H1 (cell line): ENCODE measurements around the gene LRRC3B. TPM values are rescaled to one million over a fixed set of nuclear protein-coding genes. Genes with fewer than 3 reads are reported as not detected.

ENCODE experiments used
- CTCF ChIA-PET: fragments of 300-600 bp; sonication (Branson Sonifier 250); formaldehyde crosslinking; loops from one replicate; lab custom pipeline; 2021; ENCODE audit not compliant: partially characterized antibody; lab: Charles Lee
- POLR2A ChIA-PET: fragments of 300-600 bp; sonication (Branson Sonifier 250); formaldehyde crosslinking; loops from one replicate; lab custom pipeline; 2021; ENCODE audit warnings: inconsistent platforms; ENCODE audit not compliant: partially characterized antibody; lab: Charles Lee
- DNase-seq, 2 experiments: peaks; one replicate each; pipeline versions ENCODE4 v3.0.0 to v3.0.0-alpha.2; 2010 to 2022; ENCODE audit warnings: low spot score in 2 of 2, low read depth in 1 of 2, mixed read lengths in 1 of 2
- FAIRE-seq: peaks from 2 replicates; lab custom pipeline; 2011; peaks lifted over from hg19 to GRCh38; lab: Jason Lieb, UNC
- H2AFZ ChIP-seq: 2 replicates; pipeline ENCODE4 v1.8.1; 2012; ENCODE audit warnings: low read length, inconsistent platforms
- H2AK5ac ChIP-seq: 2 replicates; pipeline ENCODE4 v1.6.1; 2013; ENCODE audit warnings: low read depth, low read length
- H2BK120ac ChIP-seq: replicated peaks from 2 replicates; pipeline ENCODE3; 2013; ENCODE audit warnings: low read depth, low read length, inconsistent platforms
- H2BK12ac ChIP-seq: 2 replicates; pipeline ENCODE4 v1.6.1; 2013; ENCODE audit warnings: low read depth, low read length
- H2BK15ac ChIP-seq: 2 replicates; pipeline ENCODE4 v1.6.1; 2013; ENCODE audit warnings: low read length
- H2BK20ac ChIP-seq: 2 replicates; pipeline ENCODE4 v1.6.1; 2013; ENCODE audit warnings: low read length
- H2BK5ac ChIP-seq: 2 replicates; pipeline ENCODE4 v1.6.1; 2013; ENCODE audit warnings: low read depth, low read length
- H3K14ac ChIP-seq: 2 replicates; pipeline ENCODE4 v1.6.1; 2013; ENCODE audit warnings: inconsistent platforms; ENCODE audit not compliant: insufficient read length
- H3K18ac ChIP-seq: 2 replicates; pipeline ENCODE4 v1.6.1; 2013; ENCODE audit warnings: low read length; ENCODE audit errors: extremely low read depth
- H3K23ac ChIP-seq: 2 replicates; pipeline ENCODE4 v1.6.1; 2013; ENCODE audit warnings: inconsistent platforms; ENCODE audit not compliant: insufficient read length
- H3K23me2 ChIP-seq: 2 replicates; pipeline ENCODE4 v1.6.1; 2013; ENCODE audit warnings: low read depth, low read length
- H3K27ac ChIP-seq: 2 replicates; pipeline ENCODE4 v1.6.1; 2011; ENCODE audit warnings: low read depth, low read length, inconsistent platforms
- H3K27me3 ChIP-seq, 4 experiments: replicated peaks in 1 of 4; 1 replicate in 1 of 4; 2 replicates in 3 of 4; pipeline versions ENCODE4 v1.6.1 to v1.8.1; 2011 to 2013; ENCODE audit warnings: low read length in 3 of 4, mild to moderate bottlenecking in 3 of 4, inconsistent platforms in 2 of 4, mixed read lengths in 2 of 4, moderate library complexity in 1 of 4; ENCODE audit not compliant: control insufficient read depth in 3 of 4, insufficient read depth in 3 of 4; ENCODE audit errors: extremely low read depth in 1 of 4
- H3K36me3 ChIP-seq, 4 experiments: 2 replicates each; pipeline versions ENCODE4 v1.6.1 to v1.8.1; 2011 to 2013; ENCODE audit warnings: mild to moderate bottlenecking in 4 of 4, low read length in 3 of 4, moderate library complexity in 2 of 4, control low read depth in 1 of 4, inconsistent platforms in 1 of 4; ENCODE audit not compliant: insufficient read depth in 4 of 4, control insufficient read depth in 2 of 4
- H3K4ac ChIP-seq: replicated peaks from 2 replicates; pipeline ENCODE3; 2013; ENCODE audit warnings: low read length, low read depth, mixed read lengths, inconsistent platforms; ENCODE audit not compliant: insufficient read length
- H3K4me1 ChIP-seq, 4 experiments: replicated peaks in 1 of 4; 1 replicate in 1 of 4; 2 replicates in 3 of 4; pipeline versions ENCODE4 v1.6.1 to v1.8.1; 2011 to 2013; ENCODE audit warnings: low read length in 3 of 4, inconsistent platforms in 2 of 4, mixed read lengths in 1 of 4; ENCODE audit not compliant: insufficient read depth in 4 of 4, control insufficient read depth in 3 of 4
- H3K4me2 ChIP-seq, 2 experiments: 2 replicates each; pipeline versions ENCODE4 v1.6.1 to v1.8.1; 2011 to 2013; ENCODE audit warnings: low read depth in 2 of 2, low read length in 2 of 2, control low read depth in 1 of 2, inconsistent platforms in 1 of 2, mild to moderate bottlenecking in 1 of 2; ENCODE audit not compliant: insufficient read depth in 1 of 2
- H3K4me3 ChIP-seq, 4 experiments: fragments of 200-600, 300-600 bp in 1 of 4; sonication (generic), shearing (Covaris generic), sonication (Bioruptor Twin) in 1 of 4; 2 replicates each; pipeline versions ENCODE4 v1.5.1 to v1.8.1; 2011 to 2016; ENCODE audit warnings: low read length in 4 of 4, low read depth in 3 of 4, control low read depth in 2 of 4, inconsistent platforms in 2 of 4, mild to moderate bottlenecking in 2 of 4, mixed read lengths in 1 of 4, moderate library complexity in 1 of 4; ENCODE audit not compliant: insufficient read depth in 2 of 4; ENCODE audit errors: extremely low read depth in 1 of 4
- H3K56ac ChIP-seq: replicated peaks from 2 replicates; pipeline ENCODE3; 2013; ENCODE audit warnings: low read depth, mild to moderate bottlenecking, mixed read lengths, low read length, inconsistent platforms; ENCODE audit not compliant: insufficient read length
- H3K79me1 ChIP-seq: 2 replicates; pipeline ENCODE4 v1.6.1; 2013; ENCODE audit warnings: low read depth, low read length, control low read depth
- H3K79me2 ChIP-seq, 2 experiments: 2 replicates each; pipeline versions ENCODE4 v1.6.1 to v1.8.1; 2012 to 2013; ENCODE audit warnings: low read length in 2 of 2, mild to moderate bottlenecking in 2 of 2, inconsistent platforms in 1 of 2; ENCODE audit not compliant: insufficient read depth in 2 of 2, control insufficient read depth in 1 of 2
- H3K9ac ChIP-seq, 4 experiments: replicated peaks in 1 of 4; 1 replicate in 1 of 4; 2 replicates in 3 of 4; pipeline versions ENCODE4 v1.6.1 to v1.8.1; 2011 to 2013; ENCODE audit warnings: low read depth in 3 of 4, low read length in 3 of 4, control low read depth in 2 of 4, mild to moderate bottlenecking in 2 of 4, moderate library complexity in 2 of 4, inconsistent platforms in 1 of 4; ENCODE audit errors: extremely low read depth in 1 of 4
- H3K9me3 ChIP-seq, 2 experiments: 2 replicates each; pipeline versions ENCODE4 v1.6.1 to v1.8.1; 2012 to 2013; ENCODE audit warnings: mild to moderate bottlenecking in 2 of 2, moderate library complexity in 2 of 2, control low read depth in 1 of 2, inconsistent platforms in 1 of 2, low read depth in 1 of 2, low read length in 1 of 2, mixed read lengths in 1 of 2; ENCODE audit not compliant: insufficient read depth in 2 of 2
- H4K20me1 ChIP-seq, 2 experiments: replicated peaks in 1 of 2; 2 replicates each; pipeline versions ENCODE3 to v1.8.1; 2011 to 2013; ENCODE audit warnings: inconsistent platforms in 2 of 2, low read length in 2 of 2, mild to moderate bottlenecking in 1 of 2; ENCODE audit not compliant: insufficient read depth in 2 of 2, control insufficient read depth in 1 of 2
- H4K5ac ChIP-seq: 2 replicates; pipeline ENCODE4 v1.6.1; 2013; ENCODE audit warnings: low read length, low read depth, mixed read lengths, inconsistent platforms; ENCODE audit not compliant: insufficient read length
- H4K8ac ChIP-seq: 2 replicates; pipeline ENCODE4 v1.8.0; 2013; ENCODE audit warnings: mild to moderate bottlenecking, moderate library complexity, low read length, inconsistent platforms; ENCODE audit not compliant: insufficient read depth; ENCODE audit errors: extremely low read depth
- H4K91ac ChIP-seq: replicated peaks from 2 replicates; pipeline ENCODE3; 2013; ENCODE audit warnings: low read length, mixed read lengths, inconsistent platforms; ENCODE audit not compliant: insufficient read length
- CEBPB ChIP-seq: IDR thresholded peaks from 2 replicates; pipeline ENCODE4 v1.6.1; 2012; ENCODE audit warnings: low read depth, low read length
- CTCF ChIP-seq, 3 experiments: IDR thresholded peaks; 1 replicate in 2 of 3; 2 replicates in 1 of 3; pipeline versions ENCODE4 v1.5.1 to v1.6.1; 2011; ENCODE audit warnings: low read length in 3 of 3, mild to moderate bottlenecking in 3 of 3, inconsistent platforms in 2 of 3, low read depth in 1 of 3, moderate library complexity in 1 of 3; ENCODE audit not compliant: insufficient read depth in 1 of 3; ENCODE audit errors: control extremely low read depth in 1 of 3
- EGR1 ChIP-seq: IDR thresholded peaks from 2 replicates; pipeline ENCODE4 v1.6.1; 2011; ENCODE audit warnings: low read depth, low read length, borderline replicate concordance
- EP300 ChIP-seq, 2 experiments: IDR thresholded peaks; 1 replicate in 1 of 2; 2 replicates in 1 of 2; pipeline ENCODE4 v1.6.1; 2011 to 2012; ENCODE audit warnings: low read depth in 2 of 2, low read length in 2 of 2, mild to moderate bottlenecking in 2 of 2, borderline replicate concordance in 1 of 2, inconsistent platforms in 1 of 2, moderate library complexity in 1 of 2
- KDM1A ChIP-seq: fragments of 200-600, 300-600 bp; sonication (generic); IDR thresholded peaks from 2 replicates; pipeline ENCODE4 v1.7.1; 2016; ENCODE audit warnings: mild to moderate bottlenecking, low read length, borderline replicate concordance
- NANOG ChIP-seq: IDR thresholded peaks from 2 replicates; pipeline ENCODE4 v1.6.1; 2011; ENCODE audit warnings: low read length, low read depth, mild to moderate bottlenecking, inconsistent platforms; ENCODE audit not compliant: insufficient read depth, poor library complexity, severe bottlenecking
- NRF1 ChIP-seq: IDR thresholded peaks from 2 replicates; pipeline ENCODE4 v1.6.1; 2011; ENCODE audit warnings: mild to moderate bottlenecking, low read depth, low read length, improper control_type of control experiment
- RXRA ChIP-seq: IDR thresholded peaks from 2 replicates; pipeline ENCODE4 v1.6.1; 2011; ENCODE audit warnings: low read depth, mild to moderate bottlenecking, low read length, moderate library complexity; ENCODE audit not compliant: insufficient read depth
- SIX5 ChIP-seq: IDR thresholded peaks from 2 replicates; pipeline ENCODE4 v1.6.1; 2011; ENCODE audit warnings: mild to moderate bottlenecking, low read depth, low read length
- SP2 ChIP-seq: IDR thresholded peaks from 2 replicates; pipeline ENCODE4 v1.6.1; 2012; ENCODE audit warnings: mild to moderate bottlenecking, low read length, inconsistent platforms
- SUZ12 ChIP-seq: fragments of 200-600 bp; sonication (generic); IDR thresholded peaks from 2 replicates; pipeline ENCODE4 v1.6.1; 2012; ENCODE audit warnings: mild to moderate bottlenecking, inconsistent platforms, low read length, moderate library complexity, mixed read lengths
- TEAD4 ChIP-seq: IDR thresholded peaks from 2 replicates; pipeline ENCODE4 v1.6.1; 2012; ENCODE audit warnings: low read depth, low read length, inconsistent platforms, mixed read lengths
- WGBS, 2 experiments: shearing (Covaris generic) in 1 of 2; methylation state at CpG; one replicate each; pipeline versions ENCODE4 v1.1.6 to v1.1.7; 2013 to 2015; ENCODE audit warnings: low lambda C conversion rate in 2 of 2, mixed read lengths in 2 of 2, inconsistent platforms in 1 of 2, low coverage in 1 of 2, missing lambda C conversion rate in 1 of 2; ENCODE audit not compliant: insufficient replicate concordance in 2 of 2, insufficient coverage in 1 of 2, insufficient read length in 1 of 2; ENCODE audit errors: extremely low coverage in 1 of 2, missing lambda C conversion rate in 1 of 2; 5-methylcytosine and 5-hydroxymethylcytosine counted together
- polyA plus RNA-seq, 7 experiments: library from polyadenylated mRNA; depleted of rRNA in 3 of 7; stranded (reverse) in 5 of 7; unstranded in 2 of 7; fragments of >200 nt in 5 of 7; fragments of 200-250 nt in 2 of 7; gene quantifications; 1 replicate in 5 of 7; 2 replicates in 1 of 7; 4 replicates in 1 of 7; pipeline versions ENCODE4 v1.2.1 to v1.2.3, GENCODE V29; 2011 to 2013; ENCODE audit warnings: missing spikeins in 2 of 7, mixed read lengths in 2 of 7
- total RNA-seq: library from RNA; stranded (reverse); fragmentation: NEBNext Ultra II Directional; extraction: Animal tissue kit (Norgen Biotek cat#: 25700); gene quantifications from 2 replicates; pipeline ENCODE4 v1.2.1, GENCODE V29; 2021

Gene LRRC3B
- total and polyA plus RNA-seq, 2 of the 8 experiments (the other 6 are each of a cell fraction or from before 2014, with no cell fraction given), result 1.6 to 3.1 TPM

- no peak overlapping the region for H3K9ac ChIP-seq
- no peak overlapping the region for H3K14ac ChIP-seq
- TF ChIP-seq EP300 (IDR thresholded peaks at IDR 0.05; ENCODE audit: borderline replicate concordance in 1 of 2, low read depth in 2 of 2, low read length in 2 of 2), result no peak
- no peak for TF ChIP-seq KDM1A
- TF ChIP-seq SIX5, result no peak
- TF ChIP-seq NANOG, result no peak
- no peak for TF ChIP-seq TEAD4
- TF ChIP-seq NRF1, result no peak
- no peak for TF ChIP-seq CTCF (IDR thresholded peaks at IDR 0.05; ENCODE audit: control extremely low read depth in 1 of 3, insufficient read depth in 1 of 3, low read depth in 1 of 3, low read length in 3 of 3)
- TF ChIP-seq RXRA, result no peak
- TF ChIP-seq SP2, result no peak
- no peak for TF ChIP-seq CEBPB
- TF ChIP-seq SUZ12, result no peak
- no peak for TF ChIP-seq EGR1
- no peaks in the 10 kb centered on the region for H3K9me3 ChIP-seq
- H2AFZ ChIP-seq, result no peak overlapping the region
- POLR2A ChIA-PET, result no interaction called here
- no peaks in the 10 kb centered on the region for H3K23me2 ChIP-seq
- DNase-seq (no peak), FAIRE-seq (no peak)
- H2BK120ac ChIP-seq, result no peak overlapping the region
- H3K36me3 ChIP-seq, result no peaks in the 10 kb centered on the region
- no peak overlapping the region for H3K4me2 ChIP-seq
- H2AK5ac ChIP-seq, result no peak overlapping the region
- H2BK5ac ChIP-seq, result no peak overlapping the region
- H3K79me2 ChIP-seq, result no peaks in the 10 kb centered on the region
- no peak overlapping the region for H4K5ac ChIP-seq
- H2BK12ac ChIP-seq, result no peak overlapping the region
- no peak overlapping the region for H3K4ac ChIP-seq
- no peak overlapping the region for H3K56ac ChIP-seq
- H3K27ac ChIP-seq, result no peak overlapping the region
- H3K18ac ChIP-seq, result no peak overlapping the region
- H4K91ac ChIP-seq, result no peak overlapping the region
- no peak overlapping the region for H2BK15ac ChIP-seq
- H3K79me1 ChIP-seq, result no peaks in the 10 kb centered on the region
- H3K23ac ChIP-seq, result no peak overlapping the region
- H4K20me1 ChIP-seq, result no peaks in the 10 kb centered on the region
- no peak overlapping the region for H4K8ac ChIP-seq
- no peaks in the 10 kb centered on the region for H3K27me3 ChIP-seq
- CTCF ChIA-PET, result interaction anchor here (1.5 kb wide), 1 partner anchor 12 kb away, joined by 3 read pairs; no protein-coding TSS in a partner anchor
- WGBS, 2 experiments, result 89% methylated on average over 1 of the region's 1 CpG; no CpG with 5 or more reads in 1 of the 2 experiments
- no peak overlapping the region for H3K4me3 ChIP-seq
- H2BK20ac ChIP-seq, result no peak overlapping the region
- H3K4me1 ChIP-seq, result peaks cover 0 to 4% (median 0%) of the 10 kb centered on the region in 4 experiments; a peak in 1 of 7 replicates
Observed at GRCh38 chr3:26708501-26708900, 85.9 kb downstream of the LRRC3B start.
